Stimulated activated naive CD4-positive, alpha-beta T cell (primary cell): Measurements from ENCODE around the gene TUSC2.
"Not testable (repeated sequence)": the region's sequence is repeated elsewhere in the genome, so short reads cannot be mapped to it uniquely, and the experiment has no call there.

ENCODE experiments used
- DNase-seq, 6 experiments: peaks; one replicate each; lab custom pipeline; 2025; lab: John Stamatoyannopoulos, UW

Gene TUSC2

GRCh38 chr3:50317300-50317699 is 10.7 kb downstream of the TUSC2 start:
- DNase-seq: no peak

GRCh38 chr3:50316657-50317242 is 11.3 kb downstream of the TUSC2 start:
- no peak for DNase-seq

GRCh38 chr3:50314816-50315215 is 13.2 kb downstream of the TUSC2 start:
- DNase-seq: no peak

GRCh38 chr3:50314342-50314741 is 13.7 kb downstream of the TUSC2 start:
- DNase-seq: no peak

- DNase-seq: not testable (repeated sequence)
These were observed 16.0 kb downstream of the TUSC2 start for GRCh38 chr3:50312041-50312440.

- no peak for DNase-seq
These were observed 23.4 kb downstream of the TUSC2 start for GRCh38 chr3:50304601-50305000.

- no peak for DNase-seq
These were observed 24.8 kb downstream of the TUSC2 start, which contains the start of gene HYAL1 for GRCh38 chr3:50303013-50303815. HYAL1 (minus strand) TSS chr3:50303574; CDS start chr3:50302956, 618 bp downstream.

- no peak for DNase-seq
These were observed 25.7 kb downstream of the TUSC2 start for GRCh38 chr3:50302095-50303012.

GRCh38 chr3:50300681-50301254 is 27.3 kb downstream of the TUSC2 start:
- DNase-seq: no peak

- DNase-seq: no peak
These were observed 27.9 kb downstream of the TUSC2 start for GRCh38 chr3:50299929-50300680.

GRCh38 chr3:50299638-50299928 is 28.4 kb downstream of the TUSC2 start:
- no peak for DNase-seq

GRCh38 chr3:50298836-50299637 is 29.0 kb downstream of the TUSC2 start, which contains the start of the genes HYAL3 and NAA80:
HYAL3 (minus strand) TSS chr3:50299405; CDS start chr3:50295602, 3,803 bp downstream.
NAA80 (minus strand) TSS chr3:50299405; CDS start chr3:50297463, 1,942 bp downstream.
- DNase-seq: peak; percentile 96 to 100 (median 99)

GRCh38 chr3:50297896-50298725 is 29.9 kb downstream of the TUSC2 start:
- DNase-seq: peak in 1 of 6 experiments; percentile 31

- DNase-seq: no peak
These were observed 30.6 kb downstream of the TUSC2 start for GRCh38 chr3:50297384-50297775.

GRCh38 chr3:50296721-50297383 is 31.2 kb downstream of the TUSC2 start:
- DNase-seq: no peak

GRCh38 chr3:50295553-50296431 is 32.2 kb downstream of the TUSC2 start:
- DNase-seq: no peak

GRCh38 chr3:50294492-50295403 is 33.3 kb downstream of the TUSC2 start:
- no peak for DNase-seq
